ENCODE data around the gene ARL13B. TPM values are rescaled to one million over a fixed set of nuclear protein-coding genes. Genes with fewer than 3 reads are reported as not detected.

ARL13B gene
- total and polyA plus RNA-seq, 10 of the 15 experiments (the other 5 are each of a cell fraction or from before 2014, with no cell fraction given) = 3.0 to 10.4 (median 7.9) TPM

DNA sequence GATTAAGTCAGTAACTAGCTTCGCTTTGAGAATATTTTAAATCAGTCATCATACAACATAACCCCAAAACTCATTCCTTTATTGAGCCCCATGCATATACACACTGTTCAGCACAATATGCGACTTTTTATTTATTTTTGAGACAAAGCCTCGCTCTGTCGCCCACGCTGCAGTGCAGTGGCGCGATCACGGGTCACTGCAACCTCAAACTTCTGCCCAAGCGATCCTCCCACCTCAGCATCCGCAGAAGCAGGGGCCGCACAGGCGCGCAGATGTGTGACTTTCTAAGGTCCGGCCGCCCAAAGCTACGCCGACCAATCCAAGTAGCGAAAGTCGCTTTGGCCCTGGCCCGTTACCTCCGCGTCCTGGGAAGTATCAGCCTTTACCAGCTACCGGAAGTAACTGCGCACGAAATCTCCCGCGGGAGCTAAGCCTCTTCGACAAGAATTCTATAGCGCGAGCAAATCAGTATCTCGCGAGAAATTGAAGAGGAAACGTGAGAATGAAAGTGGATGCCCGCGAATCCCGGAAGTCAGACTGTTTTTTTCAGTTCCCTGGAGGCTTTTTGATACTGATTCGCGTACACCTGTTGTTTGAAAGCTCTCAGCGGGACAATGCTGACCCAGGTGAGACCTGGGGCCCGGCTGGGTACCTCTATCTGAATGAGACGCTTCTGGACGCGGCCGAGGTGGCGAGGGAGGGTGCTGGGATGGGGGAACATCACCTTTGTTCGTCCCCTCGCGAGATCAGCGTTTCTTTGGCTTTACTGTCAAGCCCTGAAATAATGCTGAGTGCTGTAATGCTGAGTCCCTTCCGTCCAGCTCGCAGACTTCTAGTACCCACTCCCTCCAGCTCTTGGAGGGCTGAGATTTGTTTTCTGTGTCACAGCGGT is 82.8 kb downstream of the ARL13B start, which contains the start of the genes DHFR2 and NSUN3 (continued):
- TF ChIP-seq NR2F1 (conservative IDR thresholded peaks at IDR 0.05) = peak; percentile 87
- TF ChIP-seq HDGF (IDR thresholded peaks at IDR 0.05) = peak; percentile 38; the same call in 1 of the 2 replicates
- TF ChIP-seq, protein P1, sequence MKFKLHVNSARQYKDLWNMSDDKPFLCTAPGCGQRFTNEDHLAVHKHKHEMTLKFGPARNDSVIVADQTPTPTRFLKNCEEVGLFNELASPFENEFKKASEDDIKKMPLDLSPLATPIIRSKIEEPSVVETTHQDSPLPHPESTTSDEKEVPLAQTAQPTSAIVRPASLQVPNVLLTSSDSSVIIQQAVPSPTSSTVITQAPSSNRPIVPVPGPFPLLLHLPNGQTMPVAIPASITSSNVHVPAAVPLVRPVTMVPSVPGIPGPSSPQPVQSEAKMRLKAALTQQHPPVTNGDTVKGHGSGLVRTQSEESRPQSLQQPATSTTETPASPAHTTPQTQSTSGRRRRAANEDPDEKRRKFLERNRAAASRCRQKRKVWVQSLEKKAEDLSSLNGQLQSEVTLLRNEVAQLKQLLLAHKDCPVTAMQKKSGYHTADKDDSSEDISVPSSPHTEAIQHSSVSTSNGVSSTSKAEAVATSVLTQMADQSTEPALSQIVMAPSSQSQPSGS (IDR thresholded peaks at IDR 0.05; ENCODE audit: low read length) = peak; percentile 75
- peak; percentile 81 for TF ChIP-seq NBN (IDR thresholded peaks at IDR 0.05)
- peak; percentile 96 for TF ChIP-seq PML (IDR thresholded peaks at IDR 0.05; ENCODE audit: low read length)
- no peak for TF ChIP-seq BMI1 (IDR thresholded peaks at IDR 0.05; ENCODE audit: borderline replicate concordance)
- peak; percentile 67; the same call in 1 of the 2 replicates for TF ChIP-seq CREM (IDR thresholded peaks at IDR 0.05; ENCODE audit: low read depth)
- TF ChIP-seq, protein P2, sequence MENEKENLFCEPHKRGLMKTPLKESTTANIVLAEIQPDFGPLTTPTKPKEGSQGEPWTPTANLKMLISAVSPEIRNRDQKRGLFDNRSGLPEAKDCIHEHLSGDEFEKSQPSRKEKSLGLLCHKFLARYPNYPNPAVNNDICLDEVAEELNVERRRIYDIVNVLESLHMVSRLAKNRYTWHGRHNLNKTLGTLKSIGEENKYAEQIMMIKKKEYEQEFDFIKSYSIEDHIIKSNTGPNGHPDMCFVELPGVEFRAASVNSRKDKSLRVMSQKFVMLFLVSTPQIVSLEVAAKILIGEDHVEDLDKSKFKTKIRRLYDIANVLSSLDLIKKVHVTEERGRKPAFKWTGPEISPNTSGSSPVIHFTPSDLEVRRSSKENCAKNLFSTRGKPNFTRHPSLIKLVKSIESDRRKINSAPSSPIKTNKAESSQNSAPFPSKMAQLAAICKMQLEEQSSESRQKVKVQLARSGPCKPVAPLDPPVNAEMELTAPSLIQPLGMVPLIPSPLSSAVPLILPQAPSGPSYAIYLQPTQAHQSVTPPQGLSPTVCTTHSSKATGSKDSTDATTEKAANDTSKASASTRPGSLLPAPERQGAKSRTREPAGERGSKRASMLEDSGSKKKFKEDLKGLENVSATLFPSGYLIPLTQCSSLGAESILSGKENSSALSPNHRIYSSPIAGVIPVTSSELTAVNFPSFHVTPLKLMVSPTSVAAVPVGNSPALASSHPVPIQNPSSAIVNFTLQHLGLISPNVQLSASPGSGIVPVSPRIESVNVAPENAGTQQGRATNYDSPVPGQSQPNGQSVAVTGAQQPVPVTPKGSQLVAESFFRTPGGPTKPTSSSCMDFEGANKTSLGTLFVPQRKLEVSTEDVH (IDR thresholded peaks at IDR 0.05; ENCODE audit: low read depth, partially characterized antibody) = peak; percentile 87
- peak; percentile 24 to 83; a peak in 2 of 4 replicates for TF ChIP-seq BHLHE40 (IDR thresholded peaks at IDR 0.05; ENCODE audit: borderline replicate concordance in 1 of 2, low read depth in 2 of 2, low read length in 1 of 2)
- peak; percentile 17; the same call in 1 of the 2 replicates for TF ChIP-seq IRF4 (IDR thresholded peaks at IDR 0.05; ENCODE audit: low read depth, low read length)
- TF ChIP-seq, protein P3, sequence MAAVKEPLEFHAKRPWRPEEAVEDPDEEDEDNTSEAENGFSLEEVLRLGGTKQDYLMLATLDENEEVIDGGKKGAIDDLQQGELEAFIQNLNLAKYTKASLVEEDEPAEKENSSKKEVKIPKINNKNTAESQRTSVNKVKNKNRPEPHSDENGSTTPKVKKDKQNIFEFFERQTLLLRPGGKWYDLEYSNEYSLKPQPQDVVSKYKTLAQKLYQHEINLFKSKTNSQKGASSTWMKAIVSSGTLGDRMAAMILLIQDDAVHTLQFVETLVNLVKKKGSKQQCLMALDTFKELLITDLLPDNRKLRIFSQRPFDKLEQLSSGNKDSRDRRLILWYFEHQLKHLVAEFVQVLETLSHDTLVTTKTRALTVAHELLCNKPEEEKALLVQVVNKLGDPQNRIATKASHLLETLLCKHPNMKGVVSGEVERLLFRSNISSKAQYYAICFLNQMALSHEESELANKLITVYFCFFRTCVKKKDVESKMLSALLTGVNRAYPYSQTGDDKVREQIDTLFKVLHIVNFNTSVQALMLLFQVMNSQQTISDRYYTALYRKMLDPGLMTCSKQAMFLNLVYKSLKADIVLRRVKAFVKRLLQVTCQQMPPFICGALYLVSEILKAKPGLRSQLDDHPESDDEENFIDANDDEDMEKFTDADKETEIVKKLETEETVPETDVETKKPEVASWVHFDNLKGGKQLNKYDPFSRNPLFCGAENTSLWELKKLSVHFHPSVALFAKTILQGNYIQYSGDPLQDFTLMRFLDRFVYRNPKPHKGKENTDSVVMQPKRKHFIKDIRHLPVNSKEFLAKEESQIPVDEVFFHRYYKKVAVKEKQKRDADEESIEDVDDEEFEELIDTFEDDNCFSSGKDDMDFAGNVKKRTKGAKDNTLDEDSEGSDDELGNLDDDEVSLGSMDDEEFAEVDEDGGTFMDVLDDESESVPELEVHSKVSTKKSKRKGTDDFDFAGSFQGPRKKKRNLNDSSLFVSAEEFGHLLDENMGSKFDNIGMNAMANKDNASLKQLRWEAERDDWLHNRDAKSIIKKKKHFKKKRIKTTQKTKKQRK (IDR thresholded peaks at IDR 0.05; ENCODE audit: low read depth, low read length) = 0 out of 2 replicates have a peak, but pooled peaks have one; percentile 10
- TF ChIP-seq CHD2 (IDR thresholded peaks at IDR 0.05; ENCODE audit: borderline replicate concordance, low read depth, low read length) = peak; percentile 99
- peak; percentile 67 to 71; a peak in 3 of 4 replicates for TF ChIP-seq IKZF2 (IDR thresholded peaks at IDR 0.05)
- TF ChIP-seq ATF7 (IDR thresholded peaks at IDR 0.05; ENCODE audit: low read depth) = peak; percentile 55; the same call in 1 of the 2 replicates
- peak; percentile 76 for TF ChIP-seq IKZF1 (conservative IDR thresholded peaks at IDR 0.05)
- TF ChIP-seq SMAD5 (IDR thresholded peaks at IDR 0.05; ENCODE audit: low read depth) = peak; percentile 81
- TF ChIP-seq HCFC1 (IDR thresholded peaks at IDR 0.05; ENCODE audit: low read length) = peak; percentile 14; the same call in 1 of the 2 replicates
- no peak for TF ChIP-seq ZSCAN29 (IDR thresholded peaks at IDR 0.05)
- TF ChIP-seq, protein P4, sequence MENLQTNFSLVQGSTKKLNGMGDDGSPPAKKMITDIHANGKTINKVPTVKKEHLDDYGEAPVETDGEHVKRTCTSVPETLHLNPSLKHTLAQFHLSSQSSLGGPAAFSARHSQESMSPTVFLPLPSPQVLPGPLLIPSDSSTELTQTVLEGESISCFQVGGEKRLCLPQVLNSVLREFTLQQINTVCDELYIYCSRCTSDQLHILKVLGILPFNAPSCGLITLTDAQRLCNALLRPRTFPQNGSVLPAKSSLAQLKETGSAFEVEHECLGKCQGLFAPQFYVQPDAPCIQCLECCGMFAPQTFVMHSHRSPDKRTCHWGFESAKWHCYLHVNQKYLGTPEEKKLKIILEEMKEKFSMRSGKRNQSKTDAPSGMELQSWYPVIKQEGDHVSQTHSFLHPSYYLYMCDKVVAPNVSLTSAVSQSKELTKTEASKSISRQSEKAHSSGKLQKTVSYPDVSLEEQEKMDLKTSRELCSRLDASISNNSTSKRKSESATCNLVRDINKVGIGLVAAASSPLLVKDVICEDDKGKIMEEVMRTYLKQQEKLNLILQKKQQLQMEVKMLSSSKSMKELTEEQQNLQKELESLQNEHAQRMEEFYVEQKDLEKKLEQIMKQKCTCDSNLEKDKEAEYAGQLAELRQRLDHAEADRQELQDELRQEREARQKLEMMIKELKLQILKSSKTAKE (IDR thresholded peaks at IDR 0.05; ENCODE audit: low read depth, poor library complexity, severe bottlenecking) = peak; percentile 22
- peak; percentile 27; the same call in 1 of the 2 replicates for TF ChIP-seq TCF3 (IDR thresholded peaks at IDR 0.05; ENCODE audit: borderline replicate concordance, insufficient read depth, low read depth, low read length)
- TF ChIP-seq SREBF2 (IDR thresholded peaks at IDR 0.05; ENCODE audit: low read length) = no peak
